HTR-8/SVneo (cell line): ENCODE measurements around the gene CC2D1A.
"Not testable (repeated sequence)": the region's sequence is repeated elsewhere in the genome, so short reads cannot be mapped to it uniquely, and the experiment has no call there.

Experiments
- DNase-seq: peaks from one replicate; pipeline ENCODE4 v3.0.0; 2011; ENCODE audit warnings: low spot score, mixed read lengths; ENCODE audit not compliant: insufficient read length
- FAIRE-seq: peaks from 2 replicates; lab custom pipeline; 2011; peaks lifted over from hg19 to GRCh38; lab: Jason Lieb, UNC

Gene CC2D1A

GRCh38 chr19:13959141-13959961 lies 53.4 kb downstream of the CC2D1A start:
- no peak for FAIRE-seq

GRCh38 chr19:13959962-13960862 lies 54.2 kb downstream of the CC2D1A start:
- DNase-seq (peak; percentile 41), FAIRE-seq (no peak)

More at GRCh38 chr19:13959141-13959961, 53.4 kb downstream of the CC2D1A start:
- no peak for DNase-seq

GRCh38 chr19:13960863-13961784 lies 55.1 kb downstream of the CC2D1A start:
- no peak for DNase-seq
- no peak for FAIRE-seq

- FAIRE-seq (no peak), DNase-seq (no peak)
These were observed 56.1 kb downstream of the CC2D1A start for GRCh38 chr19:13961826-13962698.

GRCh38 chr19:13962699-13963602 lies 57.0 kb downstream of the CC2D1A start:
- no peak for FAIRE-seq

GRCh38 chr19:13963603-13964105 lies 57.7 kb downstream of the CC2D1A start:
- DNase-seq (no peak), FAIRE-seq (no peak)

More at GRCh38 chr19:13962699-13963602, 57.0 kb downstream of the CC2D1A start:
- no peak for DNase-seq

GRCh38 chr19:13964776-13965175 lies 58.8 kb downstream of the CC2D1A start:
- DNase-seq, result no peak
- no peak for FAIRE-seq

- no peak for FAIRE-seq
- DNase-seq, result no peak
These were observed 59.4 kb downstream of the CC2D1A start for GRCh38 chr19:13965377-13965896.

- DNase-seq, result no peak
- no peak for FAIRE-seq
These were observed 60.1 kb downstream of the CC2D1A start for GRCh38 chr19:13965926-13966683.

- FAIRE-seq (no peak), DNase-seq (no peak)
These were observed 60.7 kb downstream of the CC2D1A start for GRCh38 chr19:13966684-13967128.

GRCh38 chr19:13967206-13967605 lies 61.2 kb downstream of the CC2D1A start:
- not testable (repeated sequence) for FAIRE-seq, DNase-seq

GRCh38 chr19:13968383-13968935 lies 62.5 kb downstream of the CC2D1A start:
- FAIRE-seq (no peak), DNase-seq (no peak)

GRCh38 chr19:13968999-13969398 lies 63.0 kb downstream of the CC2D1A start:
- FAIRE-seq (no peak), DNase-seq (no peak)

GRCh38 chr19:13969897-13970296 lies 63.9 kb downstream of the CC2D1A start:
- DNase-seq (no peak), FAIRE-seq (no peak)

GRCh38 chr19:13971868-13972267 lies 65.9 kb downstream of the CC2D1A start:
- DNase-seq, FAIRE-seq: not testable (repeated sequence)

- FAIRE-seq, result peak; percentile 76
- no peak for DNase-seq
These were observed 66.6 kb downstream of the CC2D1A start for GRCh38 chr19:13972368-13973155.
